GM18526 (cell line): Measurements from ENCODE around the gene UGT1A3.

Source experiments
- POLR2A ChIP-seq: IDR thresholded peaks from 3 replicates; pipeline ENCODE4 v1.6.1; 2011; ENCODE audit not compliant: insufficient read length; ENCODE audit errors: extremely low read depth

The UGT1A3 gene

DNA sequence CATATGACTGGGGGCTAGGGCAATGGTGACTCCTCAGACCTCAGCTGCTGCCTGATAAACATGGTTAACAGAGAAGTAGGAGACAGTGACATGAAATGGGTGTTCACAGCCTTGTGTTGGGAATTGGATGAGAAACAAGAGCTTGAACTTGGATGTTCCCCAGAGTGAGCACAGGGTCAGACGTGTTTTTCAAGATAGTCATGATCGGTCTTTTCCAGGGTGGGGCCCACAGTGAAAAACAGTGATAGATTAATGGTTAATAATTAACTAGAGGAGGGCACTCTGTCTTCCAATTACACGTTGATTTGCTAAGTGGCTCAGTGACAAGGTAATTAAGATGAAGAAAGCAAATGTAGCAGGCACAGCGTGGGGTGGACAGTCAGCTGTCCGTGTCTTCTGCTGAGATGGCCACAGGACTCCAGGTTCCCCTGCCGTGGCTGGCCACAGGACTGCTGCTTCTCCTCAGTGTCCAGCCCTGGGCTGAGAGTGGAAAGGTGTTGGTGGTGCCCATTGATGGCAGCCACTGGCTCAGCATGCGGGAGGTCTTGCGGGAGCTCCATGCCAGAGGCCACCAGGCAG is at the start of gene UGT1A3:
TSS of gene UGT1A3 (plus strand) at position 320 of the 579 bp plus-strand sequence. CDS start at position 405, 85 bp downstream.
- no peak for TF ChIP-seq POLR2A

DNA sequence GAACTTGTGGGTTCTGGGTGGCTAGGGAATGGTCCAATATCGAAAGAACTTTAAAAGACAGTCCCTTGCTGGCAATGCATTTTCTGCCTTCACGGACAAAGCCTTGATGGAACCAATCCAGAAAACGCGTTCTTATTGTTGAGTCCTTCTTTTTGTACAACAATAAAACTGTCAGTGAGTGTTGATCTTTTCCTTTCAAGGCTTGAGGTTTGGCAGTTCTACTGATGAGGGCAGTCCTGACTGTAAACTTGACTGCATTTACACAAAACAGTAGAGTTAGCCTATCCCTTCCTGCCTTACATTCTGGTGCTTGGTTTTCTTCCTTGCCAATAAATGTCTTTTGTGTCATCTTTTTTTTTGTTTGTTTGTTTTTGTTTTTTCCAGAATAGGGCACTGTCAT is 49.6 kb upstream of the UGT1A3 start:
- TF ChIP-seq POLR2A = no peak

DNA sequence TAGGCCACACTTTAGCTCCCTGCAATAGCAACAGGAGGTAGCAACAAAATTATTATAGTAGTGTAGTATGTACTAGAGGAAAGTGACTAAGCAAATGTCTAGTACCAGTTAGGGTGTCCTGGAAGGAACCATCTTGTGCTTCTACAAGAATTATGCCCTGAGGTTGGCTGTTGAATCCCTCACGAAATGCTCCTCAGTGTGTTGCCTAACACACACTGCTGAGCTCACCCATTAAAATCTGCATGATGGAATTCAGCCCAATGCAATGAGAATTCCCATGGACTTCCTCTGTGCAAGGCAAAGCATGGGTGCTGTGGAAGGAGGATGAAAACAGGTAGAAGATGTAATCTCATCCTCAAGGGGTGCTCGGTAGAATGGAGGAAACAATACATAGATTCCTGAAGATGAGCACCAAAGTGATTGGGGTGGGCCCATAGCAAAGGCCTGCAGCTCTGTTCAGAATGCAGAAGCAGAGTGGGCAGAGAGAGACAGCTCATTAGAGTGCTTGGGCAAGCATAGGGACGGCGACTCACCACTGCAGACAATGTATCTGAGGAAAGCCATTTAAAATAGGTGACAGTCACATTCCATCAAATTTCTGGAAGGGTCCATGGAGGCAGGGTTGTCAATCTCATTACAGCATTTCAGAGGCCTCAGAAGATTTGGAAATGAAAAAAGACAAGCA is 48.3 kb upstream of the UGT1A3 start:
- TF ChIP-seq POLR2A = no peak

DNA sequence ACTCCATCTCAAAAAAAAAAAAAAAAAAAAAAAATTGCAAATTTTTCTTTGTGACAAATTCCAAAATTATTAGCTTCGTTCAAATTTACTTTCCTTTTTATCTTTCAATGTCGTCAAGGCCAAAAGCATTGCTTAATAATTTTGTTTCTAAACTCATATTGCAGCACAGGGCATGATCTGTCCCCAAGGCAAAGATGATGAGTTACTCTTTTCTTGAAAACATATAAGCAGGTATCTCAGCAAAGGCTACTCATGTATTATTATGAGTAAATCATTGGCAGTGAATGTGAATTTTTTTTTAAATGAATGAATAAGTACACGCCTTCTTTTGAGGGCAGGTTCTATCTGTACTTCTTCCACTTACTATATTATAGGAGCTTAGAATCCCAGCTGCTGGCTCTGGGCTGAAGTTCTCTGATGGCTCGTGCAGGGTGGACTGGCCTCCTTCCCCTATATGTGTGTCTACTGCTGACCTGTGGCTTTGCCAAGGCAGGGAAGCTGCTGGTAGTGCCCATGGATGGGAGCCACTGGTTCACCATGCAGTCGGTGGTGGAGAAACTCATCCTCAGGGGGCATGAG is 47.2 kb upstream of the UGT1A3 start, which contains the start of gene UGT1A7:
TSS of gene UGT1A7 (plus strand) at position 381 of the 579 bp plus-strand sequence. CDS start at position 418, 37 bp downstream.
- no peak for TF ChIP-seq POLR2A

DNA sequence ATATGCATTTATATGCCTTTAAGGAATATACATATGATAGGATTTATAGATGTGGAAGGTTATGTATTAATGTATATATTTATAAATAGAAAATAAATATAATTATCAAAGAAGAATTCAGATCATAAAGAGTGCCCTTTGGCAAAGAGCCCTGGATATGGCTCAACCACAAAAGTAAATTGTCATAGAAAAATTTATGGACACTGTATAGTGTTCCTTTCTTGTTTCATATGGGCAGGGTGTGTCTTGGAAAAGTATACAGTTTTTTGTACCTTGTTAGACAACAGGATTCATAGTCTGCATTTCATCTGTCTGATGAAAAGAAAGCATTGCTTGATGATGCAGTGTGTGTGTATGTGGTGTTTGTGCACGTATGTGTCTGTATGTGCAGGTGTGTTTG is 44.2 kb upstream of the UGT1A3 start:
- TF ChIP-seq POLR2A = no peak

DNA sequence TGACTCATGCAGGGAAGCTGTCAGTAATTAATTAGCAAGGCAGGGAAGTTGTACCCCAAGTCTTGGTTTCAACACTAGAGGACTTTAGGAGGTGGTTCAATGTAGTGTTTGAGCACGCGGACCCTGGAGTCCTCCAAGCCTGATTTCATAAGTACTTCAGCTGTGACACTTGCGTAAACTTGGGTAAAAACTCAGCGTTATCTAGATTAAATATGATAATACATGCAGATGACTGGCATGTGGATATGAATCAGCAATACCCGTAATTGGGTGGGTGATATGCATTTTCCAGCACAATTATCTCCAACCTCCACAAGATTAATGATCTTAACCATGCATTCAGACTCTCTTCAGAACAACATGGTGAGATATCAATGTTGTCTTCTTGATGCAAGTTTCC is 41.9 kb upstream of the UGT1A3 start:
- TF ChIP-seq POLR2A = no peak

- TF ChIP-seq POLR2A = no peak
Measured at GRCh38 chr2:233688341-233688740, 40.5 kb upstream of the UGT1A3 start.

DNA sequence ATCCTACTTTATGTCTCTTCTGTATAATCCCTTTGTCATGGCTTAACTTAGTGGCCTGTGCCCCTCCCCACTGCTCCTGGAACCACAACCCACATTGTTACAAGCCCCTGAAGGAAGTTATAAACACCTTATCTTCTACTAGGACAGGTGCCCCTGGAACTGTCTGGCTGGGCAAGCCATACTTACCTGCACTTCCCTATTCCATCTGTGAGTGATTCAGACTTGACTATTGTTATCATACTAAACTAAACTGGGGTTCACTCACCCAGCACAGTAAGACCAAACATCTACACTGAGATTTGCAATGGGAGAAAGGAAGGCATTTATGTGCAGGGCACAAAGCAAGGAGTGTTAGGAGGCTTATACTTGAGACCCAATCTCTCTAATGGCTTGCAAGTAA is 39.8 kb upstream of the UGT1A3 start:
- TF ChIP-seq POLR2A = no peak

- no peak for TF ChIP-seq POLR2A
Measured at GRCh38 chr2:233689501-233689900, 39.3 kb upstream of the UGT1A3 start.

DNA sequence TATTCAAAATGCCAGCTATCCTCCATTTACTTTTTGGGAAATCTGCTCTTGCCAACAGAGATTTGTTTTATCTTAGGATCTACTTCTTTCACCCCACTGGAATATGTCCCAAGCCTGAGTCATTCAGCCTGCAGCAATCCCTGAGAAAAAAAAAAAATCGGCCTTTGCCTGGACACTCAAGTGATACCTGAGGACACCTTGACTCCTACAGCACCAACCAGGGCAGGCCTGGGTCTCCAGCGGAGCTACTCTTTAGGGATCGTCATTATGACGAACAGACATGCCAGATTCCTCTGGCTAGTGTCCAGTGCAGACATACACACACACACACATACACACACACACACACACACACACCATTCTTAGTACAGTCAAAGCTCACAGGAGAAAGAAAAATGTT is 38.4 kb upstream of the UGT1A3 start:
- no peak for TF ChIP-seq POLR2A

DNA sequence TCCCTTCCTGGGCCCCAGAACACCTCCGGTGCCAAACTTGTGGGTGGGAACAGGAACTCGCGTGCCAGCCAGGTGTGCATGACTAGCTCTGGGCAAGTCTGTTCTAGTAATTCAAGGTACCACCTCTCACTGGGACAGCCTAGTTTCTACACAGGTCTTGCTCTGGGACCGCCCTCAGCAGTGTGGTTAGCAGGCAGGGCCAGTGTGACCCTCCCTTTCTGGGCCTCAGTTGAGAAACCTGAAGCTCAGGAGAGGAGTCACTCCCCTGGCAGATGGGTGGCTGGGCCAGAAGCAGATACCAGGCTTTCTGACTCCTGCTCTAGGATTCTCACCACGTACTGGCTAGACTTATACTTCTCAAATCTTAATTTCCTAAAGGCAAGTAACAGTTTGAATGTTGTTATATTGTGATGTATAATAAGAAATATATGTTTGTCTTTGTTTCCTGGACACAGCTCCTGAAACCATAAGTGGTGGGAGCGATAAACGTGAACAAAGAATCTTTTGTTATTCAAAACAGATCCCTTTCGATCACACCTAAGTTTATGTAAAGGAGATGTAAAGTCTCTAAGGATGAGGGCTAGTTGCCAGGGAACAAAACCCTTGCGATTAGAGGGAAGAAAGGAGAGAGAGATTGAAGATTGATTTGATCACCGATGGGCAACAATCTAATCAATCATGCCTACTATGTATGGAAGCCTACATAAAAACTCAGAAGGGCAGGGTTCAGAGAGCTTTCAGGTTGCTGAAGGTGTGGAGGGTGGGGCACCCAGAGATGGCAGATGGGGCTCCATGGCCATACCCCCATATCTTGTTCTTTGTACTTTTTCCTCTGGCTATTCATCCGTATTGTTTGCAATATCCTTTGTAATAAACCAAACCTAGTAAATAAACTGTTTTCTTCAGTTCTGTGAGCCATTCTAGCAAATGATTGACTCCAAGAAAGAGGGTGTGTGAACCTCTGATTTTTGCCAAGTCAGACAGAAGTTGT is 37.1 kb upstream of the UGT1A3 start:
- no peak for TF ChIP-seq POLR2A

GRCh38 chr2:233692648-233693047 is 36.2 kb upstream of the UGT1A3 start, which contains the start of gene UGT1A6:
TSS of gene UGT1A6 (plus strand) at chr2:233692890. CDS start at chr2:233693005, 115 bp downstream.
- TF ChIP-seq POLR2A = no peak

DNA sequence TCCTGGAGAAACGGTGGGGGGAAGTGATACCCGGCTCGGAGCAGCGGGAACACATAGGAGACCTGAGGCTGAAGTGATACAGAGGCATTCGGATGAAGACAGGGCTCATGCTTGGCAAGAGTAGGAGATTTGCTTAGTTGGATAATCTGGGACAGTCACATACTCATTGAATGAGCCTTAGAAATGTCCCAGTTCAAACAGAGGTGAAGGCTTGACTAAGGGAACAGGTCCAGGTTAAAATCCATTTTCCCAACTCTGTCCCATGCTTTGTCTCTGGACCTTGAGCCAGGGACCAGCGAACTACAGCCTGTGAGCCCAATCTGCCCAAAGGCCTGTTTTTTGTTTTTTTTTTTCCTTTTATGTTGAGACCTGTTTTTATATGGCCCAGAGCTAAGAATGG is 34.9 kb upstream of the UGT1A3 start:
- no peak for TF ChIP-seq POLR2A

DNA sequence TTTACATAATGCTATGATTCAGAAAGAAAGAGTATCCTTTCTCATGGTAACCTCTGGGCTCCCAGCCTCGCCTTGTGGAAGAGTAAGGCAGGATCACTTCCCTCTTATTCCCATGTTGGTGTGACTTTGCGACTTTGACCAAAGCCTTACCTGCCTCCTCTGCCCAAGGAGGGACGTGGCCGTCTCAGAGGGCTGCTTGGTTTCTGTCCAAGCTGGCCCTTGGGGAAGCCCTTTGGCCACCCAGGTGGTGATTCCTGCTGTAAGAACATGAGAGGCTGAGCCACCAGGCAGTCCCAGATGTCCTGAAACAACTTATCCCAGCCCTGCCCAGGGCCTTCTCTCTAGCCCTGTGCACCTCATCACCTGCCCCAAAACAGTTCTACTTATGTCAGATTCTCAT is 30.1 kb upstream of the UGT1A3 start:
- no peak for TF ChIP-seq POLR2A

- no peak for TF ChIP-seq POLR2A
Measured at GRCh38 chr2:233699424-233700027, 29.3 kb upstream of the UGT1A3 start.
